Measurements from ENCODE around the gene NPHP1.

Gene NPHP1

GRCh38 chr2:110124038-110124825 lies 80.6 kb downstream of the NPHP1 start:
- H3K4me3 ChIP-seq (ENCODE audit: low read depth, low read length), result no peak overlapping the region
- no peak for TF ChIP-seq CTCF (IDR thresholded peaks at IDR 0.05; ENCODE audit: borderline replicate concordance, insufficient read depth, low read depth, low read length)

- TF ChIP-seq CTCF (IDR thresholded peaks at IDR 0.05; ENCODE audit: borderline replicate concordance, insufficient read depth, low read depth, low read length), result no peak
Measured at GRCh38 chr2:110121592-110121991, 83.2 kb downstream of the NPHP1 start.

GRCh38 chr2:110121052-110121334 lies 83.8 kb downstream of the NPHP1 start:
- TF ChIP-seq CTCF (IDR thresholded peaks at IDR 0.05; ENCODE audit: borderline replicate concordance, insufficient read depth, low read depth, low read length), result no peak
- no peak overlapping the region for H3K4me3 ChIP-seq (ENCODE audit: low read depth, low read length)

More at GRCh38 chr2:110121592-110121991, 83.2 kb downstream of the NPHP1 start:
- H3K4me3 ChIP-seq (ENCODE audit: low read depth, low read length), result no peak overlapping the region

- H3K4me3 ChIP-seq (ENCODE audit: low read depth, low read length), result no peak overlapping the region
- TF ChIP-seq CTCF (IDR thresholded peaks at IDR 0.05; ENCODE audit: borderline replicate concordance, insufficient read depth, low read depth, low read length), result no peak
Measured at GRCh38 chr2:110120171-110121051, 84.4 kb downstream of the NPHP1 start.

- H3K4me3 ChIP-seq (ENCODE audit: low read depth, low read length), result no peak overlapping the region
- TF ChIP-seq CTCF (IDR thresholded peaks at IDR 0.05; ENCODE audit: borderline replicate concordance, insufficient read depth, low read depth, low read length), result peak; percentile 44; the same call in 1 of the 2 replicates
Measured at GRCh38 chr2:110116033-110116710, 88.6 kb downstream of the NPHP1 start.

GRCh38 chr2:110115291-110116032 lies 89.4 kb downstream of the NPHP1 start, which contains the start of gene MALL:
TSS of gene MALL (minus strand) at chr2:110115822. CDS start at chr2:110115792, 30 bp downstream.
- no peak for TF ChIP-seq CTCF (IDR thresholded peaks at IDR 0.05; ENCODE audit: borderline replicate concordance, insufficient read depth, low read depth, low read length)
- no peak within 1 kb of the TSS for H3K4me3 ChIP-seq (ENCODE audit: low read depth, low read length)
